SK-N-SH (cell line): ENCODE measurements around the gene EDN2. TPM values are rescaled to one million over a fixed set of nuclear protein-coding genes. Genes with fewer than 3 reads are reported as not detected.

Source experiments
- CTCF ChIA-PET: fragments of 300-600, 350-600 bp; formaldehyde crosslinking; extraction: SDS; loops from one replicate; lab custom pipeline; 2021; lab: Yijun Ruan, JAX
- POLR2A ChIA-PET: fragments of 350-600 bp; sonication (Branson Sonifier 250); formaldehyde crosslinking; extraction: SDS; loops from one replicate; lab custom pipeline; 2020; ENCODE audit warnings: antibody characterized with exemption, inconsistent platforms; lab: Yijun Ruan, JAX
- DNase-seq: peaks from one replicate; pipeline ENCODE4 v3.0.0; 2012
- H2AFZ ChIP-seq: fragments of 200-600 bp; sonication (generic); 2 replicates; pipeline ENCODE4 v1.8.1; 2016; ENCODE audit warnings: antibody characterized with exemption, mild to moderate bottlenecking, low read depth
- H3F3A ChIP-seq: fragments of 200-600 bp; sonication (generic); replicated peaks from 2 replicates; pipeline ENCODE3; 2016; ENCODE audit warnings: antibody characterized with exemption, mild to moderate bottlenecking; ENCODE audit not compliant: insufficient read depth
- H3K27ac ChIP-seq, 2 experiments: fragments of 200-500 bp in 1 of 2; fragments of 200-600 bp in 1 of 2; sonication (Bioruptor generic) in 1 of 2; sonication (generic), shearing (Covaris generic) in 1 of 2; 2 replicates each; pipeline versions ENCODE4 v1.5.1 to v1.6.1; 2014 to 2016; ENCODE audit warnings: low read depth in 2 of 2, inconsistent platforms in 1 of 2, low read length in 1 of 2, mild to moderate bottlenecking in 1 of 2, mixed read lengths in 1 of 2
- H3K27me3 ChIP-seq: fragments of 200-600 bp; sonication (generic), shearing (Covaris generic); 2 replicates; pipeline ENCODE4 v1.6.1; 2016; ENCODE audit warnings: mixed run types; ENCODE audit not compliant: insufficient read depth
- H3K36me3 ChIP-seq, 2 experiments: fragments of 200-500 bp in 1 of 2; fragments of 200-600 bp in 1 of 2; sonication (Bioruptor generic) in 1 of 2; sonication (generic) in 1 of 2; replicated peaks in 1 of 2; 2 replicates each; pipeline versions ENCODE3 to v1.5.1; 2014 to 2016; ENCODE audit warnings: low read length in 1 of 2, mild to moderate bottlenecking in 1 of 2; ENCODE audit not compliant: insufficient read depth in 2 of 2, control insufficient read depth in 1 of 2
- H3K4me1 ChIP-seq, 2 experiments: fragments of 200-500 bp in 1 of 2; fragments of 200-600 bp in 1 of 2; sonication (Bioruptor generic) in 1 of 2; sonication (generic), shearing (Covaris generic) in 1 of 2; 2 replicates each; pipeline versions ENCODE4 v1.5.1 to v1.6.1; 2014 to 2016; ENCODE audit warnings: low read depth in 1 of 2, low read length in 1 of 2, mixed run types in 1 of 2; ENCODE audit not compliant: insufficient read depth in 2 of 2, control insufficient read depth in 1 of 2
- H3K4me2 ChIP-seq: fragments of 200-600 bp; sonication (generic), shearing (Covaris generic); 2 replicates; pipeline ENCODE4 v1.6.1; 2017; ENCODE audit warnings: mixed run types
- H3K4me3 ChIP-seq, 2 experiments: fragments of 200-500 bp in 1 of 2; fragments of 200-600 bp in 1 of 2; sonication (Bioruptor generic) in 1 of 2; sonication (generic), shearing (Covaris generic) in 1 of 2; 2 replicates each; pipeline versions ENCODE4 v1.5.1 to v1.8.1; 2014 to 2016; ENCODE audit warnings: low read depth in 2 of 2, inconsistent platforms in 1 of 2, low read length in 1 of 2, mild to moderate bottlenecking in 1 of 2, mixed read lengths in 1 of 2, moderate library complexity in 1 of 2
- H3K79me2 ChIP-seq: fragments of 200-600 bp; sonication (generic); 2 replicates; pipeline ENCODE4 v1.8.1; 2017; ENCODE audit warnings: mild to moderate bottlenecking; ENCODE audit not compliant: insufficient read depth
- H3K9ac ChIP-seq: fragments of 200-600 bp; sonication (generic); 2 replicates; pipeline ENCODE4 v1.6.1; 2017; ENCODE audit warnings: mixed run types
- H3K9me2 ChIP-seq: fragments of 200-600 bp; sonication (generic); 2 replicates; pipeline ENCODE4 v1.6.1; 2017; ENCODE audit warnings: mixed run types
- H3K9me3 ChIP-seq: fragments of 200-600 bp; sonication (generic); 2 replicates; pipeline ENCODE4 v1.6.1; 2017; ENCODE audit warnings: mixed run types, mild to moderate bottlenecking, moderate library complexity
- H4K20me1 ChIP-seq: fragments of 200-600 bp; sonication (generic); 2 replicates; pipeline ENCODE4 v1.6.1; 2017; ENCODE audit warnings: mild to moderate bottlenecking, mixed run types; ENCODE audit not compliant: insufficient read depth
- CHD2 ChIP-seq: fragments of 150-350 bp; IDR thresholded peaks from 2 replicates; pipeline ENCODE4 v1.6.1; 2018; ENCODE audit warnings: low read length; ENCODE audit not compliant: partially characterized antibody
- CTCF ChIP-seq: fragments of 200-600 bp; sonication (generic); IDR thresholded peaks from 2 replicates; pipeline ENCODE4 v1.6.1; 2017; ENCODE audit warnings: antibody characterized with exemption, mild to moderate bottlenecking, moderate library complexity
- ELF1 ChIP-seq: IDR thresholded peaks from 2 replicates; pipeline ENCODE4 v1.4.0; 2012
- FOSL2 ChIP-seq: IDR thresholded peaks from 2 replicates; pipeline ENCODE4 v1.4.0; 2012; ENCODE audit warnings: low read depth, mild to moderate bottlenecking, moderate library complexity, borderline replicate concordance
- GABPA ChIP-seq: IDR thresholded peaks from 2 replicates; pipeline ENCODE4 v1.4.0; 2012; ENCODE audit warnings: low read depth, mild to moderate bottlenecking
- GATA2 ChIP-seq: sonication (generic); formaldehyde crosslinking; IDR thresholded peaks from 2 replicates; pipeline ENCODE4 v1.5.0; 2020; ENCODE audit warnings: mild to moderate bottlenecking, missing genetic modification reagents
- MAX ChIP-seq: IDR thresholded peaks from 2 replicates; pipeline ENCODE4 v1.4.0; 2012; ENCODE audit warnings: low read depth
- MEF2A ChIP-seq: IDR thresholded peaks from 2 replicates; pipeline ENCODE4 v1.4.0; 2012; ENCODE audit warnings: low read depth, borderline replicate concordance
- NRF1 ChIP-seq: IDR thresholded peaks from 2 replicates; pipeline ENCODE4 v1.6.1; 2012; ENCODE audit warnings: low read depth, mild to moderate bottlenecking, low read length
- POLR2AphosphoS5 ChIP-seq: IDR thresholded peaks from 2 replicates; pipeline ENCODE4 v1.6.1; 2012; ENCODE audit warnings: low read depth, low read length
- RCOR1 ChIP-seq: fragments of 150-350 bp; IDR thresholded peaks from 2 replicates; pipeline ENCODE4 v1.6.1; 2017; ENCODE audit warnings: antibody characterized with exemption, low read length
- REST ChIP-seq: IDR thresholded peaks from 2 replicates; pipeline ENCODE4 v1.6.1; 2012; ENCODE audit warnings: mild to moderate bottlenecking, low read depth, low read length, moderate library complexity
- SIN3A ChIP-seq: IDR thresholded peaks from 2 replicates; pipeline ENCODE4 v1.6.1; 2012; ENCODE audit warnings: low read depth, mild to moderate bottlenecking, low read length, moderate library complexity, borderline replicate concordance
- TEAD4 ChIP-seq: IDR thresholded peaks from 2 replicates; pipeline ENCODE4 v1.4.0; 2012; ENCODE audit warnings: mild to moderate bottlenecking, borderline replicate concordance; ENCODE audit not compliant: insufficient read depth
- USF2 ChIP-seq: fragments of 150-350 bp; IDR thresholded peaks from 2 replicates; pipeline ENCODE4 v1.6.1; 2017; ENCODE audit warnings: antibody characterized with exemption, low read length, low read depth, borderline replicate concordance
- WGBS: methylation state at CpG from one replicate; pipeline ENCODE4 v1.1.6; 2017; ENCODE audit warnings: low lambda C conversion rate; 5-methylcytosine and 5-hydroxymethylcytosine counted together
- polyA plus RNA-seq, 3 experiments: library from polyadenylated mRNA; depleted of rRNA; stranded (reverse); fragments of >200 nt; gene quantifications; 2 replicates each; pipeline ENCODE4 v1.2.3, GENCODE V29; 2012

EDN2 gene
- polyA plus RNA-seq, 1 of the 3 experiments (the other 2 are of a cell fraction), result 0.97 TPM

GRCh38 chr1:41444246-41444645 is 40.2 kb downstream of the EDN2 start:
- H4K20me1 ChIP-seq, result 0 out of 2 replicates have a peak, but pooled peaks cover 6% of the 10 kb centered on the region

GRCh38 chr1:41442697-41443251 is 41.7 kb downstream of the EDN2 start:
- H3K4me2 ChIP-seq, result peak overlapping the region; percentile 67
- H3K4me3 ChIP-seq, result no peak overlapping the region
- H2AFZ ChIP-seq, result no peak overlapping the region; the same call in 1 of the 2 replicates
- no peaks in the 10 kb centered on the region for H3K27me3 ChIP-seq
- H4K20me1 ChIP-seq, result 0 out of 2 replicates have a peak, but pooled peaks cover under 1% of the 10 kb centered on the region
- WGBS, result 42% methylated on average over 6 of the region's 7 CpGs
- peak overlapping the region; percentile 45; the same call in 1 of the 2 replicates for H3K9ac ChIP-seq
- H3F3A ChIP-seq, result peaks cover 20% of the 10 kb centered on the region
- peak overlapping the region; percentile 86 to 89 for H3K27ac ChIP-seq
- H3K36me3 ChIP-seq, result peaks cover 0 to 17% of the 10 kb centered on the region in 2 experiments
- peak; percentile 74 for DNase-seq
- H3K4me1 ChIP-seq, result peaks cover 15 to 25% of the 10 kb centered on the region in 2 experiments
- ChIA-PET CTCF (interaction anchor here (0.8 to 5.1 kb wide), 4 partner anchors 8 to 50 kb away, joined by 3 to 53 read pairs (median 3); no protein-coding TSS in a partner anchor), POLR2A (no interaction called here)
- H3K9me3 ChIP-seq, result no peaks in the 10 kb centered on the region
- peaks cover 96% of the 10 kb centered on the region for H3K79me2 ChIP-seq
- no peaks in the 10 kb centered on the region for H3K9me2 ChIP-seq
- TF ChIP-seq REST, result no peak
- TF ChIP-seq ELF1, result no peak
- no peak for TF ChIP-seq CHD2
- no peak for TF ChIP-seq SIN3A
- peak; percentile 13; the same call in 1 of the 2 replicates for TF ChIP-seq FOSL2
- TF ChIP-seq MEF2A, result no peak
- TF ChIP-seq TEAD4, result no peak
- peak; percentile 30; the same call in 1 of the 2 replicates for TF ChIP-seq POLR2AphosphoS5
- TF ChIP-seq GATA2 (CRISPR knock-in tag), result peak; percentile 83
- no peak for TF ChIP-seq GABPA
- peak; percentile 60 for TF ChIP-seq RCOR1
- TF ChIP-seq USF2, result no peak
- TF ChIP-seq NRF1, result no peak
- peak; percentile 24; the same call in 1 of the 2 replicates for TF ChIP-seq MAX

More at GRCh38 chr1:41444246-41444645, 40.2 kb downstream of the EDN2 start:
- TF ChIP-seq CTCF (peak; percentile 41), MAX (no peak), NRF1 (no peak)
- 67% methylated on average over 3 of the region's 3 CpGs for WGBS
- ChIA-PET CTCF (interaction anchor here (1.3 to 5.1 kb wide), 5 partner anchors 10 to 39 kb away, joined by 4 to 53 read pairs (median 6); no protein-coding TSS in a partner anchor), POLR2A (no interaction called here)
- no peak for DNase-seq
- Histone ChIP-seq H3F3A (peaks cover 20% of the 10 kb centered on the region), H3K4me3 (no peak overlapping the region), H3K4me2 (no peak overlapping the region), H3K79me2 (peaks cover 95% of the 10 kb centered on the region), H3K4me1 (peaks cover 21 to 39% of the 10 kb centered on the region in 2 experiments), H3K27me3 (no peaks in the 10 kb centered on the region), H3K9ac (no peak overlapping the region), H3K9me3 (no peaks in the 10 kb centered on the region), H3K27ac (no peak overlapping the region), H3K36me3 (peaks cover 0 to 17% of the 10 kb centered on the region in 2 experiments), H2AFZ (no peak overlapping the region), H3K9me2 (no peaks in the 10 kb centered on the region)
